Activated CD8-positive, alpha-beta memory T cell treated with anti-CD3 and anti-CD28 coated beads for 24 hours (primary cell): ENCODE measurements around the gene AOPEP.
A peak's percentile ranks its signal among the peaks of the same experiment; 100 is the strongest.

Source experiments
- DNase-seq: peaks from one replicate; pipeline ENCODE4 v3.0.0-alpha.2; 2020

The AOPEP gene

DNA sequence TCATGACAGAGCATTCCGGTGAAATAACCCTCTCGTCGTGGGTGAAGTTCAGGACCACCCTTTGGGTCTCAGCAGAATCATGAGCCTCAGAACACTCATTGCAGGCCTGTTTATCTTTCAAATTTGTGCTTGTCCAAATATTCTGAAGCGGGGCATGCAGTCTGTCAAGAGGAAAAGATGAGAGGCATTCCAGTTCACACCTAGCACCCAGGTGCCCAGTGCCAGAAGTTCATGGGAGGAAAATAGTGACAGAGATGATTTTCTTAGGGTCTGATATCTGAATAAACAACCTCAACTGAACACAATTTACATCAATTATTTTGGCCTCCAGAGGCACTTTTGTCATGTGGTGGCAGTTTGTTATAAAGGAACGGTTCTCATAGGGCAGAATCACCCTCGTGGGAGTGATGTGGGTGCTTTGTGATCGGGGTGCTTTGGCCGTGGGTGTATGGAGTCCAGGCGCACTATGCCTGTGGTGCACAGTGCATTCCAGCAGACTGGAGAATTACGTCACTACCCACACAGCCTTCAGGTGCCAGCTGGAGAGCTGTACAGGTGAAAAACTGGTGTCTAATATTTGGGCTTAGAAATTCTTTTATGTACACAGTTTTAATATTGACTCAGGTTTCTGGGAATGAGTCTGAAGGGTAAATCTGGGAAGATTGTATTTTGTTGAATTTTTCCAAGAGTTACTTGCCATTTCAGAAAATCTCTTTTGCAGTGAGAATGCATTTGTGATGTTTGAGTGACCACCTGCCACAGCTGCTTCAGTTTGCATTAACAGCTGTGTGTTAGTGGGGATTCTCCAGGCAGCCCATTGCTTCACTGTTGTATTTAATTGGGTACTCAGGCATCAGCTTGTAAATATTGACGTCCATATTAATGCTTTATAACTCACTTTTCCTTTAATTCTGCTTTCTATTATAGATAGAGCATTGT is 301.7 kb downstream of the AOPEP start:
- DNase-seq, result no peak

DNA sequence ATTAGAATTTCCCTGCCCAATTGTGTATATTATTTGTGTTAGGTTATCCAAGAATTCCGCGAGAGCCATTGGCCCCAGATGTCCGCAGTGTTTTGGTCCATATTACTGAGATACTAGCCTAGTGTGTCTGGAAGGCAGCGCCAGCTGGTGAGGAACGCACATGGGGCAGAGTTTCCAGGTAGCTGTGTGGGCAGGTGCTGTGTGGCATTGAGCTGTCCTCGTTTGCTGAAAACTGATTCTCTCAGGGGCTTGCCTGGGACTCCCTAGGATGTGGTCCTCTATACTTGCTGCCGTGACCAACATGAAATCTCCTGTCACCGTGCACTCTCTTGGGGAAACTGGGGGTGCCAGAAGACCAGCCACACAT is 302.3 kb downstream of the AOPEP start:
- no peak for DNase-seq

DNA sequence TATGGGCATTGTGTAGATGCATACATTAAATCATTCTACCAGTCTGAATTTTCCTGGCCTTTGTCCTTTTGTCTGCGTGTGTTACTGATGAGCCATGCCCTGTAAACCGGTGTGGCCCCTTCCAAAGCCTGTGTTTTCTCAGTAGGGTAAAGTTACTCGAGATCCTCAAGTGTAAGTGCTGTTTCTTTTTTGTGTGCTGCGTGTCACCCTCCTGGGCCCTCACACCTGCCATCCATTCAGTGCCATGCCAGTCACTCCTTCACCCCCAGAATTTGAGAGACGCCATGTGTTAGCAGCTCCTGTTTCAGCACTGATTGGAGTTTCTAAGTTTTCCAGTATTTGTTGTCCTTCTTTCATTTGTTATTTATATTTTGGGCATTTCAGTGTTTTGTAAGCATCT is 302.8 kb downstream of the AOPEP start:
- no peak for DNase-seq

DNA sequence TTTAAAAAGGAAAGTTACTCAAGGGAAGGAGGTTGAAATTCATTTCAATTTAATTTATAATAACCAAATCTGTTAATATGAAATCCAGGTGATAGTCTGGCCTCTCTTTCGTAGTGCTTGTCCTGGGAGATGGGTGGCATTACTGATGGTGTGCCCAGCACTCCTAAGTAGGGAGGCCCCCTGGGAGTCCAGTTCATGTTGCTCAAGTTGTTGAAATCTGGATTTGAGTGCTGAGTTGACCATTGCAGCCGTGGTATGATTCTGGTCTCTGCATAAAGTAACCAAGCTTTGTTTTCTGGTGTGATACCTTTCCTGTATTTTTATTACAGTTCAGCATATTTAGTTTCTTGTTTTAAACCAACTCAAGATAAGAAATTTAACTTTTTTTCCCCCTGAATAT is 303.2 kb downstream of the AOPEP start:
- DNase-seq, result no peak

DNA sequence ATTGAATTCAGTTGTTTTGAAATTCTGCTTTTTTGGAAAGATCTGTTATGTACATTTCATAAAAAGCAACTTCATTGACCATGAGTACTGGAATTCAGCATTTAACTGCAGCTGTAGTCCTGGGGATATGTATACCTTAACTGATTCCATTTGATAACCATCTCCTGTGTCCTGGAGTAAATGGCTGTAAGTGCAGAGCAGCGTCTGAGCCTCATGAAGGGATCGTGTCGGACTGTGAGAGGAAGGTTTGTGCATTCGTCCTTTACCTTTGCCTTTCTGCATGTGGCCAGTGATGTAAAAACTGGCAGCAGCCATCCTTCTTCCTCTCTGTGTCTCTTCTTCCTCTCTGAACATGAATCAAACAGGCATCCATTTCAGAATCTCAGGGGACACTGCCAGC is 303.8 kb downstream of the AOPEP start:
- no peak for DNase-seq

DNA sequence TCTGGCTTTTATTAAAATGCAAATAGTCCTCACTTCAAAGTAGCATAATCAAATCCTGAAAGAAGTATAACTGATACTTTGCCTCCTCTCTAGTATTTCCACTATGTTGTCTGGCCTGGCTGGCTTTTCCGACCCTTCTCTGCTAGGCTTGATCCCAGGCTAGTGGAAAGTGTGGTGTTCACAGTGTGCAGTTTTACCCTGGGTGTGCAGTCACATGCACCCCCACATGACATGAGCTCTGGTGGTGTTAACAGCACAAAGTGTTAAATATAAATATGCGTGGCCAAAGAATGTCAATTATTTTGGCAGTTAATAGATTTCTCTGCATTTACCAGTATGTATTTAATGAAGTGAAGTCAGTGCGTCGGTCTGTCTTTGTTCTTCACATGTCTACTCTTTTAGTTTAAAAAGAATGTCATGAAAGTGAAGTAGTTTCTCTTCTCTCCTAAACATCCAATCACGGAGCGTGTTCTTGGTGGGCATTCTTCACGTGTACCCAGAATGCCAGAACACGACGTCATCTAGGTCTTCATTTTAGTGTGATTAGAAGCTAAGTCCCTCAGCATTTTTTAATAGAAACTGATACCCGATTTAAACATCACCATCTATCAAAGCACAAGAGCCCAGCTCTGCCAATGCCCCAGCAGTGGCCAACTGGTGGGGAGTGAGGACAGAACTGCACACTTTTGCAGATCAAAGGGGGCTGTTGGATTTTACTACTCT is 304.6 kb downstream of the AOPEP start:
- no peak for DNase-seq

DNA sequence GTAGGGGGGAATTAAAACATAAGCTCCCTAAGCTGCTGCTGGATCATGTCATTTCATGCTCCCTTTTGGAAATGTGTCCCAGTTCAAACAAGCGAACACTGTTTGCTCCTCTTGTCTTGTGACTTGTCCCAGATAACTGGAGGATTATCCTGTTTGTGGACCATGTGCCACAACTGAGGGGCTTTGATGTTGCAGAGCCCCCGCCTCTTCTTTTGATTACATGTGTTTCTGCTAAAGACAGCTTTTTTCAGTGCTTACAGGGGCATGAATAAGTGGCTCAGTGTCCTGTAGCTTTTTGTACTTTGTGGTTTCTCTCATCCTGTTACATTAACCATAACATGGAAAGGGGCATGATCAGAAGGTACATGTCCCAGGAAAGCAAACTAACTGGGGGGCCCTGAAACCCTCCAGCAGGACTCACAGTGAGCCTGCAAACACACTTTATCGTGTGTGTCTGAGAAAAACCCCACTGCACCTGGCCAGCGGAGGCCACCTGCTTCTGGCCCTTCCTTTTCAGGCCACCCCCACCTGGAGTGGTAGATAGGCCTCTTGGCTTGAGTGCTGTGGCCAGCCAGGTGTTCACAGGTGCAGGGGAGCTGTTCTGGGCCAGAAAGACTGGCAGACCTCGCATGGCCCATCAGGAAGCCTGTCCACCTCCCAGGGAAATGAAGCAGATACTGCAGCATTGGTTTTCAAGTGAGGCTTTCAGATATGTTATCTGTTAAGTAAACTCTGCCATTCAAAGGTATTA is 305.4 kb downstream of the AOPEP start:
- no peak for DNase-seq

DNA sequence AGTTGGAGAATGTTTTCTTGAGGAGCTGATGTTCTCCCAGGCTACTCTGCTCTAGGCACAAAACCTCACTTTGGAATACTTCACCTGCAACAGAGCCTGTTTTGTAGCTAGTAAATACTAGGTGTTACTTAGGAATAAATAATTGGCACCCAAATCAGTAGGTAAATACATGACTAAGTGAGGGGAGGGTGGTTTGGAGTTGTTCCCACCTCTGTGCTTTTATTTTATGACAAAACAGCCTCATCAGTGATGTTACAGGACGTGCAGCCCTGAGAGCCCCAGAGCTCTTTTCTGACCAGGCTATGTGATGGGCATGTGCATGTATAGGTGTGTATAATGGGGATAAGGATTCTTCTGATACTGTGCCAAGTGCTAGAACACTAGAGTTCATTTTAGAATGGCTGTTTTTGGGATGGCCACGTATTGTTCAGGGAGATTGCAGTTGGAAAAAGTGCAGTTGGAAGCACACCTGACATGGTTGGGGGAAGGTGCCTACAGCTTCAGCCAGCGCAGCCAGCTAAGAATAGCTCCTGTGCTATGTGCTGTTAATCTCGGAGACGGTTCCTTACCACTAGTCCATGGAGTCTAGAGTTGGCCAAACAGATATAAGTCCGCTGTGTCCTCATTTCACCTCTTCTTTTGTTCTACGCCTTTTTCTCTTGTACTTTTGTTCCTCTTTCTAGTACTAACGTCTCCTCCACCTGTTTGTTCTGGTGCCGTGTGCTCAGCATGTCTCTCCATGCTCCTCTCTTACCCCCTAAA is 306.3 kb downstream of the AOPEP start:
- no peak for DNase-seq

DNA sequence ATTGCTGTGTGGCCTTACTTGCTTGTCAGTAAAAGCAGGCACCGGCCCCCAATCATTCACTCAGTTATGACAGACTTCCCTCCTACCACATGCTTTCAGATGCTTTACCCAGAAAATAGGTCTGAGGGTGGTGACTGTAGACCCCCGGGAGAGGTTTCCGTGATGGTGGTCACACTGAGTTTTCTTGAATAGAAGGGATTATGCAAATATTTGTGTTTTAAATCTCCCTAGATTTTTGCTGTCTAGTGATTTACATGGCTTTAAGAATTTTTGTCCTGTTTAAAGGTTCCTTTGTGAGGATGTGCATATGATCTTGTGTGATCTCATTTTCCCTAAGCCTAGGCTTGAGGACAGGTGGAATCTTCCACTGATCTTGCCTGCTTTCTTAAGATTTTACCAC is 309.3 kb downstream of the AOPEP start:
- no peak for DNase-seq

DNA sequence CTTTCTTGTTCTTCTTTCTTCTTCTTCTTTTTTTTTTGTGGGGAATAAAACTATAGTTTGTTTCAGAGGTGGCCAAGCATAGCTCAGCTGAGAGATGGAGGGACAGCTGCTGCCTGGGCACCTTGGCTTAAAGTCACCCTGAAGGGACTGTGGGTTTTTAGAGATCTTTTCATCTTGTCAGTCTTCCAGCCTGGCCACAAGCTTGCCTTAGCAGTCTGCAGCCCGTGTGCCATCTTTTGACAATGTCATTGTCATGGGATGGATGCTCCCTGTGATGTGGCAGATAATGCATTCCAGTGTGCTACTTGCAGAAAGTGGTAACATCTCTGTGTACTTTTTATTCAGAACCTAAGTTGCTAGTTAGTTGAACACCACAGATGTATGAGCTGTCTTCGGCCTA is 310.2 kb downstream of the AOPEP start:
- no peak for DNase-seq

DNA sequence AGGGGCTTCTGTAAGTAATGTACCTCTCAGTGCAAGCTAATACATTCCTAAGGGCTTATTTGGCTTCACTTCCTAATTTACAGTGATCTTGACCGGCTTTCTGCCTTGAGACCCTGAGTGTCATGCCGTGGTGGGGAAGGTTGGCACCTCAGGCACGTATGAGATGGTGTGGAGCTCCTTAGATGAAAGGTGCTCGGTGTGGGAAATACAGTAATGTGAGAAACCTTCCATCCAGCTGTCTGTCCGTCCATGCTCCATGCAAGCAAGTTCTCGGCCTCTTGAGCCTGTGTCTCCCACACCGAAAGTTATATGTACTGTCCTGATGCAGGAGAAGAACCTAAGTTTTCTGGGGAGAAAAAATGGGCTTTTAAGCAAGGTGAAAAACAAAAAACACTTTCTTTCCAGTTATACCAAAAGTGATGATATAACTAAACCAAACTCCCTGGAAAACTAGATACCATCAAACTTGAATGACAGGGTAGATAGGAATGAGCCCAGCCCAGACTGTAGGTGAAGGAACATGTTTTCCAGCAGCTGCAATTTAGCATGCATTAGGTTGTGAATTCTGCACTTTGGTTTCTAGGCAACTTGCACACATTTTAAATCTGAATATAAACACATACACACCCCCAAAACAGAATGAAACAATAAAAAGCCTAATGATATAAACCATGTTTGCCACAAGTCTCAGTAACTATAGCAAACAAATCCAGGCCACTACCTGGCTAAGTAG is 311.5 kb downstream of the AOPEP start:
- no peak for DNase-seq

DNA sequence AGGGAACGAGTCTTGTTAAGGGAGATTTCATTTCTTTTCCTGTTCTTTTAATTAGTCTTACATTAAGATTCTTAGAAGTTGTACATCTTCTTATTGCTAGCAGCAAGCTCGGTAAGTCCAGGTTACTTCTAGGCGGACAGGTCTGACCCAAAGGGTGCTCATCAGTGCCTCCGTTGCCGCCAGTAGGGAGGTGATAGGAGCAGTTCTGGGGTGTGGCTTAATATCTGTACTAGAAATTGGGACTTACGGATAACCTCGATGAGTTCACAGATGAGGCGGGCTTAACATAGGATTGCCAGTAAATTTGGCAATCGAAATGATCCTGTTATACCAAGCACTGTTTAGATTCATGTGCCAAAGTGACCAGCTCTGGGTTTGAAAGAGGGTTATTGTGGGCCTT is 312.2 kb downstream of the AOPEP start:
- DNase-seq, result no peak

DNA sequence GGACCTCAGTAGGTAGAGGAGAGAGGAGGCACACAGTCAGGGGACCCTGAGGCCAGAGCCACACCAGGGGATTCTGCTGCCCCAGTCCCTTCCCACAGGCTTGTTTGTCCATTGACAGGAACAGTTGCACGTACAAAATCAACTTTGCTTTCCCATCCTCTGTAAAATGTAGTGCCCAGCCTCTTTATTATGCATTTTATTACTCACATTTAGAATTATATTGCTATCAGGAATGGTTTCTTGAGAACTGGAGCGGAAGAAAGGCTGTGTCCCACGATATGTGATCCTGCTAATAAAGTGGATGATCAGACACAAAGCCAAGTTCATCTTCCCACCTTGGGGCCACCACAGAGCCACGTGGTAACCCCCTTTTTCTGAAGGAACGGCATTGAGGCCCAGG is 313.6 kb downstream of the AOPEP start:
- no peak for DNase-seq

DNA sequence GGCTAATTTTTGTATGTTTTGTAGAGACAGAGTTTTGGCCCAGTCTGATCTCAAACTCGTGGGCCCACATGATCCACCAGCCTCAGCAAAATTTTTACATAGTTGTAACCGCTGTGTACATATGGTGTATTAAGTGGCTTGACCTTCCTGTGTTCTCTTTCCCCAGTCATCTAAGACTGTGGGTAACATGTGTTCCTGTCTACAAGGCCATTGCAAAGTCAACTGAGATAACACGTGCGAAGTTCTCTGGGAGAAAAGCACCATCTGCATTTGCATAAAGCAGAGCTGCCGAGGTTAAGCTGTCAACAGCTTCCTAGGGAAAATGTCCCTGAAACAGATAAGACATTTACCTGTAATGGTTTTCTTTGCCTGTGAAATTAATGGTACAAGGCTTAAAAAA is 317.3 kb downstream of the AOPEP start:
- DNase-seq, result no peak

DNA sequence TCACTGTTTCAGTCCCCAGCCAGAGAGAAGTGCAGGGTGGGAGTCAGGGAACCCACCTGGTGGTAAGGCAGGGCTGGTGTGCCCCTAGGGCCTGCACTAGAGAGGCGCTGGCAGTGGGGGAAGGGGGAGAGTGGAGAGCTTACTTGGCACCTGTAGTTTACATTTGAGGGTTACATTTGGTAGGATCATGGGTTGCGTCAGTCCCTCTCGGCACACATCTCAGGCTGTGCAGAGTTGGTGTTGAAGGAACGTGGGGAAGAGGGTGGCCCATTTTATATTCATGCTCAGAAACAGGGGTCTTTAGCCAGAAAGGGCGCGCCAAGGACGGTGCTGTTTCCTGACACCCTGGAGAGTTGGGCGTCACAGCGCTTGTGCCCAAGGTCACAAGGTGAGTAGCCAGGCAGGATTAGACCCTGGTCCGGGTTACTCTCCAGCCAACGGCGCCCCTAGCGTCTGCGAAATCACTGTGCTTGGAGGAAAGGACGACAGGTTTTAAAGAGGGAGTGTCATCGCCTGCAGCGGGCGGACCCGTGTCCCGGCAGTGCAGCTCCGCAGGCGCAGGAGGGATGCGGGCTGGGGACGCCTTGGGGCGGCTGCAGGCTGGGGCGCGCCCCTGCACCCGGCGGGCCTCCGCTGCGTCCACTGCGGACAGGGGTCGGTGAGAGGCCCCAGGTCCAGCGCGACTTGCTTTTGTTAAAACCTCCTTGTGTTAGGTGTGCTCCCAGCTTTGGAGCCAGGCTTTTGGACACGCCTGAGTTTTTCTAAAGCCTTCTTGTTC is 318.4 kb downstream of the AOPEP start:
- DNase-seq, result no peak

DNA sequence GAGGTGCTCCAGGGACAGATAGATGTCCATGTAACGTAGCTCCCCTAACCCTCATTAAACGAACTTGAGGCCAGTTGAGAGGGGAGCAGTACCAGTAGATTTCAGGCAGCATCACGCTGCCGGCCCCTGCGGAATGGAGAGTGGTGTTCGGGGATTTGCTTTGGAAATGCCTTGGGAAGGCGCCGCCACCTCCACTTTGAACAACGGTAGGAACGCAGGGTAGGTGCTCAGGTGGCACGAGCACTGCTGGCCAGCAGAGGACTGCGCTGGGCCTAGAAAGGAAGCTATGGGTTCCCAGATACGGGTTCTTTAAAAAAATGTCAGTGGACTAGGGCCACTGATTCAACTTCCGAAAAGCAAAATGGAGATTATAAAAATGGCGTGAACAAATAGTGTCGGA is 319.3 kb downstream of the AOPEP start:
- no peak for DNase-seq

DNA sequence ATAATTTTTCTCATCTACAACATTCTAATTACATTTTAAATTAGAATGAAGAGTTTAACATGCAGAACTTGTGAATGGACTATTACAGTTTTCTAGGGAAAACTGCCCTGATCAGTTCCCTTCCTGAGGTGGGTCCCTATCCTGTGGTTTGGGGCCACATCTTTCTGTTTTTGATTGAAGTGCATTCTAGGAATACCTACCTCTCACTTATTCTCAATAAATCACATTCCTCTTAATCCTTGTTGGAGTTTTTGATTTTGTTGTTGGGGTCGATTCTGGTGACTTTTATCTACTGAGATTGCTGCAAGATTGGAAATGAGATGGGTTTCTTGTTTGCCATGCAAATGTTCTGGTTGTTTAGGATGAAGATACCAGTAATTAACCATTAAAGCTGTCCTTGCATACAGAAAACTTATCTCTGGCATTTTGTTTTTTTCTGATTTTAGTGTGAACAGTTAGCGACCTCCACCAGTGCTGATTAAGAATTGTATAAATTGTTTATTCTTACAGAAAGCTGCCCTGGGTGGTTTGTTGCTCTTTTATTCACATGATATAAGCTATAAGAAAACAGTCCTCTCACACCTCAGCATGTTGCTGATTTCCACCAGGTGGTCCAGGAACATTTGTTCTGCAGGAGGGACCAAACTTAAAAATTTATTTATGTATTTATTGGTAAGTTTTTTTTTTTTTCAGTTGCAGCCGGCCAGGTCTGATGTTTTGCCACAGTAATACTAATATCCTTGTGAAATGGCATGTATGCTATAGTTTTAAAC is 321.1 kb downstream of the AOPEP start:
- no peak for DNase-seq

DNA sequence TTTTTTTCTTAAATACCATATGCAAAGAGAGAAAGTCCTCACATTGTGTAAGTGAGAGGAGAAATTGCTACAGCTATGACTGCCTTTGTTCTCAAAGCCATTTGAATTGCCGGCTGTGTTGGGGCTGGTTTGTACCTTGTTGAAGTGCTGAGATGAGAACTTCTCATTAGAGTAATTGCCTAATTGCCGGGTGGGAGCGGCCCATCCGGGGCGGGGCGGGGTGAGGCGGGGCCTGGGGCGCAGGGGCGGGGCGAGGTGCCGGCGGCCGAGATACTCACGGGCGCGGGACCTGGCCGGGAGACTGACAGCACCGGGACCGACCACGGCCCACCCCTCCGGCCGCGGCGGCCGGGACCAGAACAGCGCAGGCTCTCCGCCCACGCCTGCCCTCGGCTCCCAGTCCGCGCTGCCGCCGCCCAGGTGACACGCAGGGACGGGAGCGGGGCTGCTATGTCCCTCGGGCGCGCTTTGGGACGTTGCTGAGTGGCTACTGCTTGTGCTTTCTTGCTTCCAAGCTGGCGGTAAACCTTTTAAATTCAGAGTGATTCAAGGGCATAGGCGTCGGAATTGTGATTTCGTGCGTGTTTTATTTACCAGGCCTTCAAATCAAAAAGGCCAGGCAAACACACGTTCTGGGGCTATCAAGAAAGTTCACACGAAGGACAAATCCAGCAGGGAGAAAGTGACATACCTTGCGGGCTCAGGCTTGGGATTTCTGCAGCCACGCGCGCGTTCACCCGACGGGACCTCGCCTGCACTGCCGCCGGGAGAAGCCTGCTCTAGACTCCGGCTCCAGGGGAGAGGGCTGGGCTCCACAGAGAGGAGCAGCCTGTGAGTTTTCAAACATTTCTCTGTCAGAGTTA is 322.0 kb downstream of the AOPEP start:
- peak; percentile 76 for DNase-seq

DNA sequence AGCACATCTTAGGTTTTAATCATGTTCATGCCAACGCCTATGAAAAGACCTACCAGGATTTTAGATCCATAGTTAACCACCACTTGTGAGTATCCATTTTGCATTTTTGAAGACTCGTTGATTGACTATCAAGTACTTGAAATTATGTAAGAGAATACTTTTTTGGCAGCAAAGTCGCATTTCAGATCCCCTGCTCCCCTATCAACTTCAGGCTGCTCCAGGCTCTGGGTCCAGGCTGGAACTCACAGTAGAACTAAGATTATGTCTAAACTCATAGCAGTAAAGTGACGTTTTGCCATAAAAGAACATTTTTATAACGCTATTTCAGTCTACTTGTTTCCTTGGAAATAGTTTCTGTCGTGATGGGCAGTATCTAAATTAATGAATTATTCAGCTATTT is 323.3 kb downstream of the AOPEP start:
- DNase-seq, result no peak
